GM12874 (cell line): ENCODE measurements around the gene SH3RF3.

Experiments used
- TF ChIP-seq, protein P1 (sequence below): IDR thresholded peaks from 2 replicates; pipeline ENCODE4 v1.5.1; 2011; ENCODE audit warnings: low read depth, mild to moderate bottlenecking, control low read depth, low read length, moderate library complexity; ENCODE audit not compliant: insufficient read depth

Gene SH3RF3

DNA sequence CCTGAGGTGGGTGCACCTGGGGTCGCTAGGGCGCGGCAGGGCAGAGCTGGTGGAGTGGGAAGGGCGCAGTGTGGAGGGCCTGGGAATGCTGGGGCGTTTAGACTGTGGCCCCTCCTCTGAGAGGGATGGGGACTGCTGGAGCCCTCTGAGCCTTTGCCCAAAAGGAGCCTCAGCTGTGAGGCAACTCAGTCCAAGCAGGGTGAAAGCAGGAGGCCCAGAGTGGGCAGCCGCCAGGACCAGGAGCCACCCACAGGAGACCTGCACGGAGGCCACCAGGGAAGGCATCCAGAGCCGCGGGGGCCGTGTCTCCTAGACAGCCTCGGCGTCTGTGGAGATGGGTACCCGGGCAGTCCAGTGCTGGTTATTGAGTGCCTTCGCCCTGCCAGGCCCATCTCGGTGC, 369.9 kb downstream of the SH3RF3 start:
- TF ChIP-seq, protein P1, sequence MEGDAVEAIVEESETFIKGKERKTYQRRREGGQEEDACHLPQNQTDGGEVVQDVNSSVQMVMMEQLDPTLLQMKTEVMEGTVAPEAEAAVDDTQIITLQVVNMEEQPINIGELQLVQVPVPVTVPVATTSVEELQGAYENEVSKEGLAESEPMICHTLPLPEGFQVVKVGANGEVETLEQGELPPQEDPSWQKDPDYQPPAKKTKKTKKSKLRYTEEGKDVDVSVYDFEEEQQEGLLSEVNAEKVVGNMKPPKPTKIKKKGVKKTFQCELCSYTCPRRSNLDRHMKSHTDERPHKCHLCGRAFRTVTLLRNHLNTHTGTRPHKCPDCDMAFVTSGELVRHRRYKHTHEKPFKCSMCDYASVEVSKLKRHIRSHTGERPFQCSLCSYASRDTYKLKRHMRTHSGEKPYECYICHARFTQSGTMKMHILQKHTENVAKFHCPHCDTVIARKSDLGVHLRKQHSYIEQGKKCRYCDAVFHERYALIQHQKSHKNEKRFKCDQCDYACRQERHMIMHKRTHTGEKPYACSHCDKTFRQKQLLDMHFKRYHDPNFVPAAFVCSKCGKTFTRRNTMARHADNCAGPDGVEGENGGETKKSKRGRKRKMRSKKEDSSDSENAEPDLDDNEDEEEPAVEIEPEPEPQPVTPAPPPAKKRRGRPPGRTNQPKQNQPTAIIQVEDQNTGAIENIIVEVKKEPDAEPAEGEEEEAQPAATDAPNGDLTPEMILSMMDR = no peak

DNA sequence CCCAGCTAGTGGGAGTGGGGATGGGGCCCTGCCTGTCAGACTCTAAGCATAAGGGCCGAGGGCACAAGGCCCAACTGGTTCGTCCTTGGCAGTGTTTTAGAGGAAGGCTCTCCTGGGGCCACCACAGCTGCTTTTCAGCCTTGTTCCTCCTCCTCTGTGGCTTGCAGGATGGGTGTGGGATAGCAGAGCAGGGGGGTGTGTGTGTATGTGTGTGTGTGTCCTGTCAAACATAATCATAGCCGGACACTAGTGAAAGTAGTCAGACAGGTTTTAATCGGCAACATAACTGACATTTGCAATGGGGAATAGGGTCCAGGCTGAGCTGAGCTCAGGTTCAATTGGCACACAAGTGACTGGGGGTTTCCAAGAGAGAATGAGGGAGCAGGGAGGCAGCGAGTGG, 370.6 kb downstream of the SH3RF3 start:
- TF ChIP-seq, protein P1 = no peak

DNA sequence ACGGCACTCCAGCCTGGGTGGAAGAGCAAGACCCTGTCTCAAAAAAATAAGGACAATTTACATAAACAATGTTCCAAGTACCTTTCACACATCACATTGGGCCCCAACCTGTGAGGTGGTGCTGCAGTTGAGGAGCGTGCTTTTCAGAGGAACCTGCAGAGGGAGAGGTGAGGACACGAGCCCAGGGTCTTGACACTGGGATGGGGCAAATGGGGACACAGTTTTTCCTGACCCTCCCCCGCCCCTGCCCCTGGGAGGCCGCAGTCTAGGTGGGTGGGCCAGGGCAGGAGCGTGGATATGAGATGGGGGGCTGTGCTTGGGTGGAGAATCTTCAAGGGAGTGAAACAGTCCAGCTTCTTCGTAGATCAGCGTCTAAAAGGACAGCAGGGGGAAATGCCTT, 371.9 kb downstream of the SH3RF3 start:
- TF ChIP-seq, protein P1 = no peak

DNA sequence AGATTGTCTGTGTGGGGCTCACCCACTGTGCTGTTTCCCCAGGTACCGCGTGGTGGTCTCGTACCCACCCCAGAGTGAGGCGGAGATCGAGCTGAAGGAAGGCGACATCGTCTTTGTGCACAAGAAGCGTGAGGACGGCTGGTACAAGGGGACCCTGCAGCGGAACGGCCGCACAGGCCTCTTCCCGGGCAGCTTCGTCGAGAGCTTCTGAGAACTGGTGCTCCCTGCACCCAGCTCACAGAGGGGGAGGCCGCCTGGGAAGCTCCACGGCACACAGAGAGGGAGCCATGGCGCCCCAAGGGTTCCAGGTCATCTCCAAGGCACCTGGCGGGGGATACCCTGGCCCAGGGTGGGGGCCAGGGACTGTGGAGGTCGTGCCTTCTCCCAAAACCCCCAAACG, 372.5 kb downstream of the SH3RF3 start:
- TF ChIP-seq, protein P1 = no peak

DNA sequence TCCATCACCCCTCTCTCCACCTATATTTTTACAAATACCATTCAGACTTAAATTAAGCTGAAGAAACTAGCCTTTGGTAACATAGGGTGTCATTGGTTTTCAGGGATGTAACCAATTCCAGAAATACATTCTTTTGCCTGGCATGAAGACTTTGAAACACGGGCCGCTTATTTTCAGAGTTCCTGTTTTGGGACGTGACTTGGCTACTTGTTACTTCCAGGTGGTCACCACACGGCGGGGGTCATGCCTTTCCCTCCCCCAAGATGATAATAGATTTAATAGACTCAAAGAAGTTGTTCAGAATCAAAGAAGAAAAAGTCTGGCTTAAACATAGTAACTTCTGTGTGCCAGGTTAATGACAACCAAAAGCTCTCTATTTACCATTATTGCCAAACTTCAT, 374.2 kb downstream of the SH3RF3 start:
- TF ChIP-seq, protein P1 = no peak

DNA sequence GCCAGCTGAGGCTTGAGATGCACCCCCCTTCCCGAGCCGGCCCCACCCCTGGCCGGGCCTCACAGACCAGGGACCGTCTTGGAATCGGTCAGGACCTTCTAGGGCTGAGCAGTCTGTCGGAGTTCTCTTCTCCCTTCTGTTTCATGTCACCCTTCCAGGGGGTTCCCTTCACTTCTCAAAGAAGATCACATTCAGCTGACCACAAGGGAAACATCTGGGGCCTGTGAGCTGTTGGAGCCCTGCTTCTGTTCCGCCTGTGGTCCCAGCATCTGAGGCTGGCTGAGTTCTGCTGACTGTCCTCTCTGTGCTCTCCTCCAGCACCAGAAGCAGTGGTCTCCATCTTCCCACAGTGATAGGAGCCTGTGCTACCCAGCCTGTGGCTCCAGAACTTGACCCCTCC, 378.2 kb downstream of the SH3RF3 start:
- TF ChIP-seq, protein P1 = no peak

DNA sequence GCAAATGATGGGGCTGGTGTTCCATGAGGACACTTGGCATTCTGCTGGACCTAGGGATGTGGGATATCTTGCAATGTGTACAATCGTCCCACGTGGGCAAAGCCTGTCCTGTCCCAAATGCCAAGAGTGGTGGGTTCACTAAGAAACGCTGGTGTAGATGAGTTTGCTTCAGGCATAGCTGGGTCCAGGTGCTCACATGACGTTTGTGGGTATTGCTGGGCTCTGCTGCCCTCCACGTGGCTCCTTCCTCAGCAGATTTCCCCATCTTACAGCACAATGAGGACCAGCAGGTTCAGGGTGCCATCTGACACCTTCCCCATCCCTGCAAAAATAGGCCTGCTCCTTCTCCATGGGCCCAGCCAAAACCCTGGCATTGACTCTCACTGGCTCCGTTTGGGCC, 378.8 kb downstream of the SH3RF3 start:
- TF ChIP-seq, protein P1 = no peak

DNA sequence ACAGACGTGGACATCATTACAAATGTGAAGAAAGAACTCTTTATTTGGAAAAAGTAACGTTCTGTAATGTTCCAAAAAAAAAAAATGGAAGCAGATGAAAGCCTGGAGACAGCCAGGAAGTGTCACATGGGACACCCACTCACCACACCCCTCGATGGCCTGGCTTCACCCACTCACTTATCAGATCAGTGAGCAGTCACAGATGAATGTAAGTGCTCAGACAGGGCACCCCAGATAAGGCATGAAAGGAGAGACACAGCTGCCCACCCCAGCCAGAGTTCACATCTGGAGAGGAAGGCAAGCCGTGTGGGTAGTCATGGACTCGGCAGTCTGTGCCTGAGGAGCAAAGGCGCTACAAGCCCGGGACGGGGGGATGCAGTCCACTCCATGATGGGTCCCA, 379.6 kb downstream of the SH3RF3 start:
- TF ChIP-seq, protein P1 = no peak
